ENCODE data around the gene SCIN. TPM values are rescaled to one million over a fixed set of nuclear protein-coding genes. Genes with fewer than 3 reads are reported as not detected.
"Not testable (repeated sequence)": the region's sequence is repeated elsewhere in the genome, so short reads cannot be mapped to it uniquely, and the experiment has no call there.

SCIN gene
- total RNA-seq = 1 to 10 TPM in 2 of 9 donors, under 1 TPM in 3, not detected in 4; 0.12 to 1.7 (median 0.90) TPM
- under 1 TPM in 1 of 2 donors, not detected in 1; 0.01 TPM for polyA plus RNA-seq
- long read RNA-seq, donor 1 = 0 reads
- long read RNA-seq, donor 2 = 0 reads
- long read RNA-seq, donor 3 = 0 reads

DNA sequence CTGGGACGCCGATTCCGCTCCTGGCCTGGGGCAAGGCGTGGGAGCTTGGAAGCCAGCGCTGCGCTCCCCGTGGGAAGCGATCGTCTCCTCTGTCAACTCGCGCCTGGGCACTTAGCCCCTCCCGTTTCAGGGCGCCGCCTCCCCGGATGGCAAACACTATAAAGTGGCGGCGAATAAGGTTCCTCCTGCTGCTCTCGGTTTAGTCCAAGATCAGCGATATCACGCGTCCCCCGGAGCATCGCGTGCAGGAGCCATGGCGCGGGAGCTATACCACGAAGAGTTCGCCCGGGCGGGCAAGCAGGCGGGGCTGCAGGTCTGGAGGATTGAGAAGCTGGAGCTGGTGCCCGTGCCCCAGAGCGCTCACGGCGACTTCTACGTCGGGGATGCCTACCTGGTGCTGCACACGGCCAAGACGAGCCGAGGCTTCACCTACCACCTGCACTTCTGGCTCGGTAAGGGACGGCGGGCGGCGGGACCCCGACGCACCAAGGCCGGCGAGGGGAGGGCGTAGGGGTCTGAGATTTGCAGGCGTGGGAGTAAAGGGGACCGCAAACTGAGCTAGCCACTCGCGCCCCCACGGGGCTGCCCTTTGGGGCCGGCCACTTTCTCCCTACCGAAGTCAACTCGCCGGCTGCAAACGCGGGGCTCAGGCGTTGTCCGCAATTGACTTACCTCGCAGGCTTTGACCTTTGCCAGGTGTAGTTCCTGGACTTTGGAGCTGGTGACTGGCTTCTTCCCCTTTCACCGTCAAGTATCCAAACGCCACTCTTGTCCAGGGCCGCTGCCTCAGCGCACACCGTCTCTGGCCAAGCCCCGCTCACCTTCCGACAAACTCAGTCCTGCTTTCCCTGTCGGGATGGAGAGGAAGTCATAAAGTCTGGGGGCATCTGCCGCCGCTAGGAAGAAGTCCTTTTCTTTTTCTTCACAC is at the start of gene SCIN:
TSS of gene SCIN (plus strand) at position 187 of the 928 bp plus-strand sequence. CDS start at position 254, 67 bp downstream.
- DNase-seq (peak in 1 of 5 donors; percentile 40), ATAC-seq (peak in 3 of 4 donors; percentile 26 to 50 (median 39))
- Histone ChIP-seq H3K36me3 (no peaks in the 10 kb centered on the region), H3K4me3 (peak within 1 kb of the TSS; percentile 15 to 53 (median 41)), H3K9me3 (no peaks in the 10 kb centered on the region), H3K4me1 (peaks cover 0 to 32% (median 6%) of the 10 kb centered on the region in 12 donors), H3K27ac (no peak within 1 kb of the TSS), H3K27me3 (peaks cover 0 to 38% (median 25%) of the 10 kb centered on the region in 9 donors)
- WGBS, 4 donors = 5 to 12% (median 6%) methylated on average over 30 to 74 of the region's 74 CpGs
- no peak for TF ChIP-seq POLR2A (IDR thresholded peaks at IDR 0.05)
- TF ChIP-seq, protein P1, sequence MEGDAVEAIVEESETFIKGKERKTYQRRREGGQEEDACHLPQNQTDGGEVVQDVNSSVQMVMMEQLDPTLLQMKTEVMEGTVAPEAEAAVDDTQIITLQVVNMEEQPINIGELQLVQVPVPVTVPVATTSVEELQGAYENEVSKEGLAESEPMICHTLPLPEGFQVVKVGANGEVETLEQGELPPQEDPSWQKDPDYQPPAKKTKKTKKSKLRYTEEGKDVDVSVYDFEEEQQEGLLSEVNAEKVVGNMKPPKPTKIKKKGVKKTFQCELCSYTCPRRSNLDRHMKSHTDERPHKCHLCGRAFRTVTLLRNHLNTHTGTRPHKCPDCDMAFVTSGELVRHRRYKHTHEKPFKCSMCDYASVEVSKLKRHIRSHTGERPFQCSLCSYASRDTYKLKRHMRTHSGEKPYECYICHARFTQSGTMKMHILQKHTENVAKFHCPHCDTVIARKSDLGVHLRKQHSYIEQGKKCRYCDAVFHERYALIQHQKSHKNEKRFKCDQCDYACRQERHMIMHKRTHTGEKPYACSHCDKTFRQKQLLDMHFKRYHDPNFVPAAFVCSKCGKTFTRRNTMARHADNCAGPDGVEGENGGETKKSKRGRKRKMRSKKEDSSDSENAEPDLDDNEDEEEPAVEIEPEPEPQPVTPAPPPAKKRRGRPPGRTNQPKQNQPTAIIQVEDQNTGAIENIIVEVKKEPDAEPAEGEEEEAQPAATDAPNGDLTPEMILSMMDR (IDR thresholded peaks at IDR 0.05) = no peak
- intact Hi-C loops (cut with DNase I) = no loop called here

GRCh38 chr7:12524794-12525386 is 45.6 kb upstream of the SCIN start:
- TF ChIP-seq POLR2A (IDR thresholded peaks at IDR 0.05) = no peak
- TF ChIP-seq, protein P1 (IDR thresholded peaks at IDR 0.05) = peak; percentile 51 to 75 (median 66)
- intact Hi-C loops (cut with DNase I) = loop anchor here (2.0 to 5.0 kb wide), 7 partner anchors 92 to 742 kb away; no protein-coding TSS in a partner anchor
- Histone ChIP-seq H3K4me1 (no peaks in the 10 kb centered on the region), H3K27ac (no peak overlapping the region), H3K4me3 (no peak overlapping the region), H3K9me3 (no peaks in the 10 kb centered on the region), H3K36me3 (no peaks in the 10 kb centered on the region), H3K27me3 (peaks cover 0 to 7% (median 0%) of the 10 kb centered on the region in 9 donors)
- DNase-seq (no peak), ATAC-seq (no peak)
- WGBS, 4 donors = 20 to 24% (median 23%) methylated on average over 5 of the region's 5 CpGs

DNA sequence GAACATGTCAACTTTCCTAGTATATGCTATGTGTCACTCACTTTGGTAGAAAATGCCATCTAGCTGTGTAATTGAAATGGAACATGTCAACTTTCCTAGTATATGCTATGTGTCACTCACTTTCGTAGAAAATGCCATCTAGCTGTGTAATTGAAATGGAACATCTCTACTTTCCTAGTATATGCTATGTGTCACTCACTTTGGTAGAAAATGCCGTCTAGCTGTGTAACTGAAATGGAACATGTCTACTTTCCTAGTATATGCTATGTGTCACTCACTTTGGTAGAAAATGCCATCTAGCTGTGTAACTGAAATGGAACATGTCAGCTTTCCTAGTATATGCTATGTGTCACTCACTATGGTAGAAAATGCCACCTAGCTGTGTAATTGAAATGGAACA is 43.8 kb upstream of the SCIN start:
- DNase-seq, H3K36me3 ChIP-seq, H3K4me3 ChIP-seq, ATAC-seq, H3K4me1 ChIP-seq, H3K9me3 ChIP-seq, H3K27ac ChIP-seq: not testable (repeated sequence)
- intact Hi-C loops (cut with DNase I) = loop anchor here in 2 of 10 donors (5.0 kb wide), 2 partner anchors 96 to 736 kb away; no protein-coding TSS in a partner anchor
- H3K27me3 ChIP-seq = peaks cover 0 to 14% (median 0%) of the 10 kb centered on the region in 9 donors
- 74 to 86% (median 85%) methylated on average over 2 of the region's 2 CpGs for WGBS, 4 donors

DNA sequence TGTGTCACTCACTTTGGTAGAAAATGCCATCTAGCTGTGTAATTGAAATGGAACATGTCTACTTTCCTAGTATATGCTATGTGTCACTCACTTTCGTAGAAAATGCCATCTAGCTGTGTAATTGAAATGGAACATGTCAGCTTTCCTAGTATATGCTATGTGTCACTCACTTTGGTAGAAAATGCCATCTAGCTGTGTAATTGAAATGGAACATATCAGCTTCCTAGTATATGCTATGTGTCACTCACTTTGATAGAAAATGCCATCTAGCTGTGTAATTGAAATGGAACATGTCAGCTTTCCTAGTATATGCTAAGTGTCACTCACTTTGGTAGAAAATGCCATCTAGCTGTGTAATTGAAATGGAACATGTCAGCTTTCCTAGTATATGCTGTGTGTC is 42.9 kb upstream of the SCIN start:
- peaks cover 0 to 14% (median 0%) of the 10 kb centered on the region in 9 donors for H3K27me3 ChIP-seq
- not testable (repeated sequence) for H3K27ac ChIP-seq, H3K36me3 ChIP-seq, H3K9me3 ChIP-seq, DNase-seq, H3K4me1 ChIP-seq, H3K4me3 ChIP-seq, ATAC-seq
- WGBS, 4 donors = 75 to 89% (median 85%) methylated on average over 1 of the region's 1 CpG
- intact Hi-C loops (cut with DNase I) = loop anchor here in 2 of 10 donors (5.0 kb wide), 2 partner anchors 95 to 735 kb away; no protein-coding TSS in a partner anchor
